Osteoblast (primary cell): Measurements from ENCODE around the gene STYXL2. TPM values are rescaled to one million over a fixed set of nuclear protein-coding genes. Genes with fewer than 3 reads are reported as not detected.

Experiments used
- DNase-seq: peaks from one replicate; pipeline ENCODE4 v3.0.0; 2011; ENCODE audit warnings: low spot score, mixed read lengths; ENCODE audit not compliant: insufficient read length; ENCODE audit errors: missing footprints
- H2AFZ ChIP-seq: 2 replicates; pipeline ENCODE4 v1.6.0; 2011; ENCODE audit warnings: mild to moderate bottlenecking, low read length
- H3K27ac ChIP-seq: 2 replicates; pipeline ENCODE4 v1.5.1; 2011; ENCODE audit warnings: mild to moderate bottlenecking, low read depth, low read length, moderate library complexity
- H3K27me3 ChIP-seq: 2 replicates; pipeline ENCODE4 v1.6.0; 2012; ENCODE audit warnings: mild to moderate bottlenecking, control low read depth, inconsistent platforms, low read length, moderate library complexity; ENCODE audit not compliant: insufficient read depth
- H3K36me3 ChIP-seq: 2 replicates; pipeline ENCODE4 v1.5.1; 2011; ENCODE audit warnings: mild to moderate bottlenecking, low read length, control low read depth, moderate library complexity; ENCODE audit not compliant: insufficient read depth
- H3K4me1 ChIP-seq: 2 replicates; pipeline ENCODE4 v1.5.1; 2011; ENCODE audit warnings: mild to moderate bottlenecking, low read length, control low read depth, moderate library complexity; ENCODE audit not compliant: insufficient read depth
- H3K4me2 ChIP-seq: 2 replicates; pipeline ENCODE4 v1.6.0; 2011; ENCODE audit warnings: mild to moderate bottlenecking, low read length; ENCODE audit not compliant: insufficient read depth
- H3K4me3 ChIP-seq: fragments of 200-600 bp; sonication (generic); 3 replicates; pipeline ENCODE4 v1.5.1; 2012; ENCODE audit warnings: mild to moderate bottlenecking, low read length, inconsistent platforms; ENCODE audit not compliant: insufficient read depth
- H3K79me2 ChIP-seq: 2 replicates; pipeline ENCODE4 v1.6.0; 2012; ENCODE audit warnings: mild to moderate bottlenecking, low read length, control low read depth, inconsistent platforms; ENCODE audit not compliant: insufficient read depth
- H3K9me3 ChIP-seq: 2 replicates; pipeline ENCODE4 v1.5.1; 2011; ENCODE audit warnings: low read depth, low read length, control low read depth
- H4K20me1 ChIP-seq: 2 replicates; pipeline ENCODE4 v1.6.0; 2012; ENCODE audit warnings: mild to moderate bottlenecking, low read length, control low read depth; ENCODE audit not compliant: insufficient read depth
- total RNA-seq: library from RNA; depleted of rRNA; stranded (reverse); fragments of >200 nt; gene quantifications from 2 replicates; pipeline ENCODE4 v1.2.3, GENCODE V29; 2012
- TF ChIP-seq, protein P1 (sequence below): IDR thresholded peaks from 2 replicates; pipeline ENCODE4 v1.5.1; 2011; ENCODE audit warnings: mild to moderate bottlenecking, low read depth, low read length, moderate library complexity; ENCODE audit errors: extremely low read depth

The STYXL2 gene
- total RNA-seq, 1 donor: not detected

GRCh38 chr1:167110586-167110985, 16.7 kb downstream of the STYXL2 start:
- H3K9me3 ChIP-seq: no peaks in the 10 kb centered on the region
- no peak overlapping the region for H2AFZ ChIP-seq
- TF ChIP-seq, protein P1, sequence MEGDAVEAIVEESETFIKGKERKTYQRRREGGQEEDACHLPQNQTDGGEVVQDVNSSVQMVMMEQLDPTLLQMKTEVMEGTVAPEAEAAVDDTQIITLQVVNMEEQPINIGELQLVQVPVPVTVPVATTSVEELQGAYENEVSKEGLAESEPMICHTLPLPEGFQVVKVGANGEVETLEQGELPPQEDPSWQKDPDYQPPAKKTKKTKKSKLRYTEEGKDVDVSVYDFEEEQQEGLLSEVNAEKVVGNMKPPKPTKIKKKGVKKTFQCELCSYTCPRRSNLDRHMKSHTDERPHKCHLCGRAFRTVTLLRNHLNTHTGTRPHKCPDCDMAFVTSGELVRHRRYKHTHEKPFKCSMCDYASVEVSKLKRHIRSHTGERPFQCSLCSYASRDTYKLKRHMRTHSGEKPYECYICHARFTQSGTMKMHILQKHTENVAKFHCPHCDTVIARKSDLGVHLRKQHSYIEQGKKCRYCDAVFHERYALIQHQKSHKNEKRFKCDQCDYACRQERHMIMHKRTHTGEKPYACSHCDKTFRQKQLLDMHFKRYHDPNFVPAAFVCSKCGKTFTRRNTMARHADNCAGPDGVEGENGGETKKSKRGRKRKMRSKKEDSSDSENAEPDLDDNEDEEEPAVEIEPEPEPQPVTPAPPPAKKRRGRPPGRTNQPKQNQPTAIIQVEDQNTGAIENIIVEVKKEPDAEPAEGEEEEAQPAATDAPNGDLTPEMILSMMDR: no peak
- no peaks in the 10 kb centered on the region for H3K4me1 ChIP-seq
- H3K36me3 ChIP-seq: no peaks in the 10 kb centered on the region
- no peak overlapping the region for H3K4me2 ChIP-seq
- H3K27me3 ChIP-seq: peaks cover 5% of the 10 kb centered on the region
- no peak for DNase-seq
- no peaks in the 10 kb centered on the region for H3K79me2 ChIP-seq
- no peak overlapping the region for H3K4me3 ChIP-seq
- no peak overlapping the region for H3K27ac ChIP-seq
- H4K20me1 ChIP-seq: no peaks in the 10 kb centered on the region

GRCh38 chr1:167111868-167112709, 18.2 kb downstream of the STYXL2 start:
- no peaks in the 10 kb centered on the region for H3K79me2 ChIP-seq
- TF ChIP-seq, protein P1: no peak
- H3K36me3 ChIP-seq: no peaks in the 10 kb centered on the region
- no peak overlapping the region for H3K27ac ChIP-seq
- H3K4me1 ChIP-seq: no peaks in the 10 kb centered on the region
- H2AFZ ChIP-seq: no peak overlapping the region
- no peak overlapping the region for H3K4me2 ChIP-seq
- no peaks in the 10 kb centered on the region for H3K27me3 ChIP-seq
- no peaks in the 10 kb centered on the region for H4K20me1 ChIP-seq
- no peaks in the 10 kb centered on the region for H3K9me3 ChIP-seq
- no peak overlapping the region for H3K4me3 ChIP-seq
- DNase-seq: no peak

GRCh38 chr1:167114725-167115124, 20.9 kb downstream of the STYXL2 start:
- no peak for DNase-seq

DNA sequence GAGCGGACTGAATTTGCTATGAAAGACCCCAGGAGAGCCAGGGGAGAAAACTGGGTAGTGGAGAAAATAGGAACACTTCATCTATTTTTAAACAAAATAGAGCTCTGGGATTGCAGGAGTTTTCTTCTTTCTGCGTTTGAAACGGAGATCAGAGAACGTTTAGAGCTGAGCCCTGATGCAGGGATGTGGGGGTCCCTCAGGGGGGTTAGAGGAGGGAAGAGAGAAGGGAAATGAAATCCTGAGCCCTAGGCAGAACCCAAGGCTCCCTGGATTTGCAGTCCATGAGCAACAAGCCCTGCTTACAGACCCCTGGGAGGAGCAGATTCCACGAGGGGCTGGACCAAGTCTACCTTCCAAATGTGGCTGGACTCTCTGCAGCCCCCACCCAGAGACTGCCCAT, 21.8 kb downstream of the STYXL2 start:
- TF ChIP-seq, protein P1: no peak
- Histone ChIP-seq H4K20me1 (no peaks in the 10 kb centered on the region), H3K36me3 (no peaks in the 10 kb centered on the region), H3K4me1 (no peaks in the 10 kb centered on the region), H3K4me2 (no peak overlapping the region), H3K27ac (no peak overlapping the region), H3K4me3 (no peak overlapping the region), H3K27me3 (peaks cover 3% of the 10 kb centered on the region), H3K9me3 (no peaks in the 10 kb centered on the region), H2AFZ (no peak overlapping the region), H3K79me2 (no peaks in the 10 kb centered on the region)
- no peak for DNase-seq

More at GRCh38 chr1:167114725-167115124, 20.9 kb downstream of the STYXL2 start:
- Histone ChIP-seq H3K4me1 (no peaks in the 10 kb centered on the region), H3K27ac (no peak overlapping the region), H3K4me2 (no peak overlapping the region), H3K4me3 (no peak overlapping the region), H4K20me1 (no peaks in the 10 kb centered on the region), H3K79me2 (no peaks in the 10 kb centered on the region), H2AFZ (no peak overlapping the region), H3K9me3 (no peaks in the 10 kb centered on the region), H3K27me3 (peaks cover 3% of the 10 kb centered on the region), H3K36me3 (no peaks in the 10 kb centered on the region)
- TF ChIP-seq, protein P1: no peak
